ENCODE data around the gene C10orf67.
"Not testable (repeated sequence)": the region's sequence is repeated elsewhere in the genome, so short reads cannot be mapped to it uniquely, and the experiment has no call there.

The C10orf67 gene

DNA sequence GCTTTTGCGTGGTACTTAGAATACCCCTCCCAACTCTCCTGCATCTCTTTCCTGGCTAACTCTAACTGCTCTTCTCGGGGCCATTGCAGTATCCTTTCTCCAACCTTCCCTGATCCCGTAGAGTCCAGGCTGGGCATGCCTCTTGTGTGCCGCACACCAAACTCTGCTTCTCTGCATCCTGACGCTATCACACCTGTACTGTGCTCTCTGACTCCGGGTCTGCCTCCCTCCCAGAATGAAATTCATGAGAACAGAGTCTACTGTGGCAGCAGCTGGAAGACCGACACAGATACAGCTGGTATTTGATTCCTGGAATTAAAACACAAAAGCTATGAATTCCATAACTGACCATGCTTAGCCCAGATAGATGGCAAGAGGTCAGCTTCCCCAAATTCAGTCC is 60.9 kb downstream of the C10orf67 start:
- no peak overlapping the region for H3K4me3 Mint-ChIP-seq
- H3K36me3 Mint-ChIP-seq (ENCODE audit: low read depth), result no peaks in the 10 kb centered on the region
- H3K27me3 Mint-ChIP-seq, result peaks cover 17% of the 10 kb centered on the region
- no peak overlapping the region for H3K27ac Mint-ChIP-seq
- H3K4me1 Mint-ChIP-seq (ENCODE audit: low read depth), result no peaks in the 10 kb centered on the region
- H3K9me3 Mint-ChIP-seq, result no peaks in the 10 kb centered on the region

DNA sequence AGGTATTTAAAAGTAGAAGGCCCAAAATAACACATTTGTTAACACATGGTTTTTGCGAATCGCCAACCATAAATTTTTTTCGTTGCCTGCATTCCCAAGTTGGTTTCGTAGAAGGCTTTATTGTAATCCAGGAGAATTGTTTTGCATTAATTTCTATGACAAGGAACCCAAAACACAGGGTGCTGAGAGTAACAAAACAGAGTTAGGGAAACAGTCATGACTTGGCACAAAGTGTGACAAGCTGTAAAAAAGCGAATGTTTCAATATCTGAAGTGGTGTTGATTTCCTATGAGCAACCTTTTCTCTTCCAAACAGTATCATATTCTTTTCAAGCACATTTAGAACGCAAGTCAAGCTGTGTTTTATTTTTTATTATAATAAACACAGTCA is 63.6 kb downstream of the C10orf67 start:
- Mint-ChIP-seq H3K27me3 (peaks cover 25% of the 10 kb centered on the region), H3K4me1 (ENCODE audit: low read depth) (no peaks in the 10 kb centered on the region), H3K27ac (no peak overlapping the region), H3K36me3 (ENCODE audit: low read depth) (no peaks in the 10 kb centered on the region), H3K4me3 (no peak overlapping the region), H3K9me3 (no peaks in the 10 kb centered on the region)

DNA sequence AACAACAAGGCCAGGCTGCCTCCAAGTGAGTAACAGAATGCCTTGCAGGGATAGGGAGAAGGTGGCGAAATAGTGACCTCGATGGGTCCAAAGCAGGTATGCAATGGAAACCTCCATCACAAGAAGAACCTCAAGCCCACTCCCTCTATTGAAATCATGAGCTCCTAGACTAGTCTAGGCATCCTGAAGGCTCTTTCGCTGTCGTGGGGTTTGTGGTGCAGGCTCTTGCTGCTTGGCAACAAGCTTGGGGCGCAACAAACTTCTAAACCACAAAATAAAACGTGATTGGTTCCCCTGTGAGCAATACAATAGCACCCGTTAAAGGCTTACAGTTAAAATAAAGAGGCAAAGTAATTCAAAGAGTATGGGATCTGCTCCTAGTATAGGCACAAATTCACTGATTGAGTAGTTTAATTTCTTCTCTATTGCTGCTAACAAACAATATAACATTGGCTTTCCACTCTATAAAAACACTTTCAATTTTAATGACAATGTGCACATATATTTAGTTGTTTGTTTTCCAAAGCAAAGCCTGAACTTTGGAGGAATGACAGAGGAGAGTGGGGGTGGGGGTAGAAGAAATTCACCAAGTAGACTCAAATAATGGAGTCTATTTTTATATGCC is 64.1 kb downstream of the C10orf67 start:
- no peak overlapping the region for H3K27ac Mint-ChIP-seq
- H3K4me1 Mint-ChIP-seq (ENCODE audit: low read depth), result no peaks in the 10 kb centered on the region
- H3K9me3 Mint-ChIP-seq, result no peaks in the 10 kb centered on the region
- H3K27me3 Mint-ChIP-seq, result peaks cover 25% of the 10 kb centered on the region
- no peak overlapping the region for H3K4me3 Mint-ChIP-seq
- H3K36me3 Mint-ChIP-seq (ENCODE audit: low read depth), result no peaks in the 10 kb centered on the region

DNA sequence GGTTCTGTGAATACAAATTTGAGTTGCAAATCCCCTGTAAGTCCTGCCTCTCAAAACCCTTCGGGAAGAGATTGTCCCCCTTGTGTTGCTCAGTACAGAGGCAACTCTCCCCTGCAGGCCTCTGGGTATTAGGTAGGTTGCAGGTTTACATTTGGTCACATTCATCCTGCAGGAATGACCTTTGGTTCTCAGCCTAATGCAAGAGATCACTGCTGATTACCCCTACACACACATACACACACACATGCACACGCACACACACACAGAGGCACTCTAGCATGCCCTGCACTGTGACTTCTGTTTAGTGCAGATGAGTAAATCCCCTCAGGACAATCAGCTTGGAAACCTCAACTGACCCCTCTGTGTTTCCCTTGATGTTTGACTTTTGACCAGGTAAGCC is 69.2 kb downstream of the C10orf67 start:
- Mint-ChIP-seq H3K4me1 (ENCODE audit: low read depth) (no peaks in the 10 kb centered on the region), H3K36me3 (ENCODE audit: low read depth) (no peaks in the 10 kb centered on the region), H3K4me3 (no peak overlapping the region), H3K27me3 (peaks cover 11% of the 10 kb centered on the region), H3K9me3 (peaks cover 16% of the 10 kb centered on the region), H3K27ac (no peak overlapping the region)

DNA sequence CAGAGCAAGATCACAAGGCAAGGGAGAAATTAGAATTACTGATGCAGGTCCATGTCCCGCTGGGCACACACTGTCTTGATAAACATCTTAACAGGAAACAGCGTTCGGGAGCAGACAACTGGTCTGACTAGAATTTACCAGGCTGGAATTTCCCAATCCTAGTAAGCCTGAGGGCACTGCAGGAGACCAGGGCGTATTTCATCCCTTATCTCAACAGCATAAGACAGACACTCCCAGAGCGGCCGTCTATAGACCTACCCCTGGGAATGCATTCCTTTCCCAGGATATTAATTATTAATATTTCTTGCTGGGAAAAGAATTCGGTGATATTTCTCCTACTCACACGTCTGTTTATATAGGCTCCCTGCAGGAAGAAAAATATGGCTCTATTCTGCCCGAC is 70.4 kb downstream of the C10orf67 start:
- peaks cover 16% of the 10 kb centered on the region for H3K9me3 Mint-ChIP-seq
- H3K36me3 Mint-ChIP-seq (ENCODE audit: low read depth); H3K4me1 Mint-ChIP-seq (ENCODE audit: low read depth); H3K27ac Mint-ChIP-seq; H3K4me3 Mint-ChIP-seq: not testable (repeated sequence)
- H3K27me3 Mint-ChIP-seq, result peaks cover 11% of the 10 kb centered on the region

DNA sequence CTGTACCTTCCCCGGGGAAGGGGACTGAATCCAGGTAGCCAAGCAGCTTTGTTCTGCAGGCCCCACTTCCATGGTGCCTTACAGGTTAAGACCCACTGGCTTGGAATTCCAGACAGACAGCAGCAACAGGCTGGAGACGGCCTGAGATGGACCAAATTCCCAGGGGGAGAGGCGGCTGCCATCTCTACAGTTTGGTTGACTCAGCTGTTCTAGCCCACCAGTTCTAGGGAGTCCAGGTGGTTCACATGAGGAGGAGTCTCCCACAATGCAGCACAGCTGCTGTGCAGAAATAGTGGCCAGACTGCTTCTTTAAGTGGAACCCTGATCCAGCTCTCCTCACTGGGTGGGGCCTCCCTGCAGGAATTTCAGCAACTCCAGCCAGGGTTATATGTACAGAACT is 74.1 kb downstream of the C10orf67 start:
- Mint-ChIP-seq H3K4me3 (no peak overlapping the region), H3K4me1 (ENCODE audit: low read depth) (no peaks in the 10 kb centered on the region), H3K9me3 (peaks cover 16% of the 10 kb centered on the region), H3K36me3 (ENCODE audit: low read depth) (no peaks in the 10 kb centered on the region), H3K27me3 (no peaks in the 10 kb centered on the region), H3K27ac (no peak overlapping the region)

DNA sequence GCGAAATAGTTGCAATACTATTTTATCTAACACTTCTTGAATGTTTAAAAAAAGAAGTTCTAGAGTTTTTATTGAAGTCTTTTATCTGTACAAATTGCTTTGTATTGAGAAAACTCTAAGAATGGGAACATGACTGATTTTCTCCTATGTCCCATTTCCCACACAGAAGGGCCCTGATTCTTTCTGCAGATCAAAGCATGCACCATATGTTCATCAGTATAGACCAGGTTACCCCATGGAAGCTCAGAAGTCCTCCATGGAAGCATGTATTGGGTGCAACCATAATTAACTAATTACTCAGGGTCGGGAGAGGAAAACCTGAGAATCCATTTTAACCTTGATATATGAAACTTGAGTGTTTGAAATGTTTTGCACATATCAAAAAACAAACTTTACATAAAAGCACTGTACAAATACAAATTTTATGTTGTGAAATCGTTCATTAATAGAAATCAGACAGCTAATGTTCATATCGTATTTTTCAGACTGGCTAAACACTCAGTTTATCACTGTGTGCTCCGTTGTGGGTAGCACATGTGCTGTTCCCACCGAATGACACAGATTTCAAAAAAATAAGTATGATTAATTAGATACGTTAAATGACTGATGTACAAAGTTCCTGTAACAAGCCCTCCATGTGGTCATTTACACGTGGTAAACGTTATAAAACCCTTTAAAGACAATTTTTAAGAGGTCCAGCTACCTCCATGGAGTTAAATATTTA is 81.0 kb downstream of the C10orf67 start:
- H3K4me1 Mint-ChIP-seq (ENCODE audit: low read depth), result no peaks in the 10 kb centered on the region
- H3K27me3 Mint-ChIP-seq, result peaks cover 7% of the 10 kb centered on the region
- H3K36me3 Mint-ChIP-seq (ENCODE audit: low read depth), result no peaks in the 10 kb centered on the region
- H3K9me3 Mint-ChIP-seq, result no peaks in the 10 kb centered on the region
- H3K27ac Mint-ChIP-seq, result no peak overlapping the region
- no peak overlapping the region for H3K4me3 Mint-ChIP-seq

DNA sequence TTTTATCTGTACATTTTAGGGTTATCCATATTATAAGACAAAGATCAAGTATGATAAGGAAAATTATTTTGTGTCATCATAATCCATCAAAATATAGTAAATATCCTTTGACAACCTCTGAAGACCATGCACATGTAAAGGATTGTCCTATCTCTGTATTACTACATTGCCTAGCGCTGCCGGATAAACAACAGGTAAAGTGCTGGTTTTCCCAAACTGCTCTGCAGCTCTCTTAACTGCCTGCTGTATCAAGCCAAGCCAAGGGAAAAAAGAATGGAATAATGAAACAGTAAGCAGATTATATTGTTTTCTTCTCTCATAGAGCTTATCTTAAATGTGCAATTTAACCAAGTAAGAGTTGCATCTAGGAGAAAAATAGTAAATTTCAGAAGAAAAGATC is 81.7 kb downstream of the C10orf67 start:
- Mint-ChIP-seq H3K27me3 (peaks cover 7% of the 10 kb centered on the region), H3K27ac (no peak overlapping the region), H3K4me3 (no peak overlapping the region), H3K4me1 (ENCODE audit: low read depth) (no peaks in the 10 kb centered on the region), H3K36me3 (ENCODE audit: low read depth) (no peaks in the 10 kb centered on the region), H3K9me3 (no peaks in the 10 kb centered on the region)

DNA sequence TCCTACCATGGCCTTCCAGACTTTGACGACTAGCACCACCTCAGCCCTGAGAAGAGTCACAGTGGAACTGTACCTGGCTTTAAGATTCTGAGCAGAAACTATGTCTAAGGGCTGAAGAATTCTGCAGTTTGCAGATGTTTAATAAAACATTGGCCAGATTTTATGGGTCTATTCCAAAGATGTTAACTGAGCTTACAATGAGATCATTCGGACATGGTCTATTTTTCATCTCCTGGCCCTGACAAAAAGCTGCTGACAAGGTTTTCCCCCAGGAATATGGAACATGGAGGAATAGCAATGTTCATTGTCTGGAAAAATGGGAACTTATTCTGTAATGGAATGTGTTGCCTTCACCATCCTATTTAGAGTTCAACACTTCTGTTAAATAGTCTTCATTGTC is 86.1 kb downstream of the C10orf67 start:
- Mint-ChIP-seq H3K36me3 (ENCODE audit: low read depth) (no peaks in the 10 kb centered on the region), H3K4me1 (ENCODE audit: low read depth) (no peaks in the 10 kb centered on the region), H3K9me3 (no peaks in the 10 kb centered on the region), H3K4me3 (no peak overlapping the region), H3K27me3 (peaks cover 11% of the 10 kb centered on the region), H3K27ac (no peak overlapping the region)

DNA sequence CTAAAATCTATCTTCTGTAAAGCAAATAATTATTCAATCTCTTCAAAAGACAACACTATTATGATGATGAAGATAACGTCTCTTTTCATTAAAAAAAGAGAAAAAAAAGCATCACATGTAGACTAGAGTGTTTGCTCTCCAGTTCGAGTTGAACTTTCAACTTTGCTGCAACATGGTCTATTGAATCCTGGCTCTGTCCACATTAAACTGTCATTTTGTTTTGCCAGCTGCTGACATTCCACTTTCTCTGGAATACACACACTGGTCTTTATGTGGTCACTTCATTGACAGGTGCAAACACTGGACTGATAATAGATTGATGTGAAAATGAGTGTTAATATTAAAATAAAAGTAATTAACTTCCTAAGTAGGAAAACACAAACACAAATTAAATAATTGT is 90.8 kb downstream of the C10orf67 start:
- H3K4me1 Mint-ChIP-seq (ENCODE audit: low read depth), result no peaks in the 10 kb centered on the region
- H3K27ac Mint-ChIP-seq, result no peak overlapping the region
- no peaks in the 10 kb centered on the region for H3K36me3 Mint-ChIP-seq (ENCODE audit: low read depth)
- peaks cover 5% of the 10 kb centered on the region for H3K9me3 Mint-ChIP-seq
- peaks cover 13% of the 10 kb centered on the region for H3K27me3 Mint-ChIP-seq
- no peak overlapping the region for H3K4me3 Mint-ChIP-seq

DNA sequence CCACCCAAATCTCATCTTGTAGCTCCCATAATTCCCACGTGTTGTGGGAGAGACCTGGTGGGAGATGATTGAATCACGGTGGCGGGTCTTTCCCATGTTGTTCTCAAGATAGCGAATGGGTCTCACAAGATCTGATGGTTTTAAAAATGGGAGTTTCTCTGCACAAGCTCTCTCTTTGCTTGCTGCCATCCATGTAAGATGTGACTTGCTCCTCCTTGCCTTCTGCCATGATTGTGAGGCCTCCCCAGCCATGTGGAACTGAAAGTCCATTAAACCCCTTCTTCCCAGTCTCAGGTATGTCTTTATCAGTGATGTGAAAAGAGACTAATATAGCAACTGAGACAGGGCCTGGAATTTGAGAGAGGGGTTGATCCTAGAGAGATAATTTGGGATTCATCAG is 91.7 kb downstream of the C10orf67 start:
- not testable (repeated sequence) for H3K9me3 Mint-ChIP-seq; H3K36me3 Mint-ChIP-seq (ENCODE audit: low read depth); H3K4me1 Mint-ChIP-seq (ENCODE audit: low read depth); H3K27ac Mint-ChIP-seq; H3K4me3 Mint-ChIP-seq
- H3K27me3 Mint-ChIP-seq, result peaks cover 13% of the 10 kb centered on the region

DNA sequence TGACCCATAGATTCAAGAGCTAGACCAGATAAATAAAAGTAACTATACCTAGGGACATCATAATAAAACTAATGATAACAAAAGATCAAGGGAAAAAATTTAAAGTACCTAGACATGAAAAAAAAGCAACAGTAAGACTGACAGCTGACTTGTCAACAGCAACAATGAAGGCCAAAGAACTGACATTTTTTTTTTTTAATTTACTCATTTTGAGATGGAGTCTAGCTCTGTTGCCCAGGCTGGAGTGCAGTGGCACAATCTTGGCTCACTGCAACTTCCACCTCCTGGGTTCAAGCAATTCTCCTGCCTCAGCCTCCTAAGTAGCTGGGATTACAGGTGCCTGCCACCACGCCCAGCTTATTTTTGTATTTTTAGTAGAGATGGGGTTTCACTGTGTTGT is 102.8 kb downstream of the C10orf67 start:
- H3K36me3 Mint-ChIP-seq (ENCODE audit: low read depth); H3K4me1 Mint-ChIP-seq (ENCODE audit: low read depth); H3K4me3 Mint-ChIP-seq; H3K27ac Mint-ChIP-seq: not testable (repeated sequence)
- Mint-ChIP-seq H3K27me3 (peaks cover 10% of the 10 kb centered on the region), H3K9me3 (peaks cover 15% of the 10 kb centered on the region)

DNA sequence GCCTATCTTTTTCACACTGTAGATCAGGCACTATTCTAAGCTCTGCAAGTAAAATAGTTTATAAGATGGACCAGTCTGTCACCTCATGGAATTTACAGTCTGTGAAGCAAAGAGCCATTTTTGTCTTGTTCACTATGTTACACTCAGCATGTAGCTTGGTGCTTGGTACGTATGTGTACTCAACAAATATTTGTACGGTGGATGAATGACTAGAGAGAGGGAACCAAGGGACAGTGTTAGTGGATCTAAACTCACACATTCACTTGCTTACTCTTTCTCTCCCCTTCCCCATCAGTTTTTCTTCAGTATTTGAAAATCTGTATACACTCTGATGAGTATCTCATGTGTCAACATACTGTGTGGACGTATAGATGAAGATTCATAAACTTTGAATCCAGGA is 106.6 kb downstream of the C10orf67 start:
- Mint-ChIP-seq H3K9me3 (peaks cover 15% of the 10 kb centered on the region), H3K4me3 (no peak overlapping the region), H3K27me3 (peaks cover 10% of the 10 kb centered on the region), H3K27ac (no peak overlapping the region), H3K36me3 (ENCODE audit: low read depth) (no peaks in the 10 kb centered on the region), H3K4me1 (ENCODE audit: low read depth) (no peaks in the 10 kb centered on the region)

DNA sequence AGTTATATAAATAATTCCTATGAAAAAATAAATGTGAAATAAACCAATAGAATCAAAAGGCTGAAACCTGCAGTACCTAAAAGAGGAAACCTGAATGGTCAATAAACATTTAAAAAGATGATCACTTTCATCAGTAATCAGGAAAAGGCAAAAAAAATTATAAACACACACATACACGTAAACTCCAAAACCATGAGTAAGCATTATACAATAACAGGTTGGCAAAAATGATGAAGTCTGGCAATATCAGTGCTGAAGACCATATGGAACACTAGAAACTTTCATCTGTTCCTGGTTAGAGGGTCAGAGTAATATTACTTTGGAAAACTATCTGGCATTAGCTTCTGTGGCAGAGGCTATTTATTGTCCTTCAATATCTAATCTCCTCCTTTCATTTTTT is 114.0 kb downstream of the C10orf67 start:
- H3K4me3 Mint-ChIP-seq, result no peak overlapping the region
- no peak overlapping the region for H3K27ac Mint-ChIP-seq
- H3K4me1 Mint-ChIP-seq (ENCODE audit: low read depth), result no peaks in the 10 kb centered on the region
- peaks cover 4% of the 10 kb centered on the region for H3K27me3 Mint-ChIP-seq
- no peaks in the 10 kb centered on the region for H3K36me3 Mint-ChIP-seq (ENCODE audit: low read depth)
- no peaks in the 10 kb centered on the region for H3K9me3 Mint-ChIP-seq

DNA sequence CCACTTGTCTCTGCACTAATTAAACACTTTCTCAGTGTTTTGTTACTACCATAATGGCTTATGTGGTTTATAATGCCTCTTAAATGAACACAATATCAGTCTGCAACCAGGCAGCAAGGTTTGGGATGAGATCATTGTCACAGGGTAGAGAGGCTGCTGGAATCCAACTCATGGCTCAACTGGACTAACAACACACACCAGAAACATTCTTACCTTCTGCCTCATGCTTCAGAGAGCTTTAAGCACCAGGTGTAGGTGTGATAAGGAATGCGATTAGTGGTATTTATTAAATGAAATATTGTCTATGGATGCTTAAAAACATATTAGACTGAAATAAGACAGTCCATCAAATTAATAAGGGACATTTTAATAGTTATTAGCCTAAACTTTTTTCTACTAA is 127.1 kb downstream of the C10orf67 start:
- no peaks in the 10 kb centered on the region for H3K4me1 Mint-ChIP-seq (ENCODE audit: low read depth)
- H3K9me3 Mint-ChIP-seq, result no peaks in the 10 kb centered on the region
- no peak overlapping the region for H3K27ac Mint-ChIP-seq
- H3K36me3 Mint-ChIP-seq (ENCODE audit: low read depth), result no peaks in the 10 kb centered on the region
- H3K27me3 Mint-ChIP-seq, result peaks cover 30% of the 10 kb centered on the region
- H3K4me3 Mint-ChIP-seq, result no peak overlapping the region

Measured in stimulated activated naive CD8-positive, alpha-beta T cell treated with anti-CD3 and anti-CD28 coated beads, Interleukin-15, Interleukin-2, amounts not matched to agents 100 ng/mL and 50 ng/mL, for 24 hours (primary cell).